ENCODE measurements around the gene IL4I1.

Gene IL4I1

GRCh38 chr19:49913720-49914119 is 17.0 kb upstream of the IL4I1 start:
- Histone ChIP-seq H3K4me3 (ENCODE audit: low read depth, low read length) (no peak overlapping the region), H3K4me1 (no peaks in the 10 kb centered on the region), H3K36me3 (peaks cover 90% of the 10 kb centered on the region), H3K27me3 (no peaks in the 10 kb centered on the region), H3K9me3 (no peaks in the 10 kb centered on the region)
- no peak for DNase-seq
- TF ChIP-seq CTCF (IDR thresholded peaks at IDR 0.05; ENCODE audit: low read depth, low read length): no peak

- H3K36me3 ChIP-seq: peaks cover 92% of the 10 kb centered on the region
- no peaks in the 10 kb centered on the region for H3K27me3 ChIP-seq
- H3K4me1 ChIP-seq: no peaks in the 10 kb centered on the region
- H3K4me3 ChIP-seq (ENCODE audit: low read depth, low read length): no peak overlapping the region
- TF ChIP-seq CTCF (IDR thresholded peaks at IDR 0.05; ENCODE audit: low read depth, low read length): no peak
- no peak for DNase-seq
- no peaks in the 10 kb centered on the region for H3K9me3 ChIP-seq
Observed at GRCh38 chr19:49912965-49913685, 16.4 kb upstream of the IL4I1 start.

- Histone ChIP-seq H3K9me3 (no peaks in the 10 kb centered on the region), H3K4me1 (no peaks in the 10 kb centered on the region), H3K4me3 (ENCODE audit: low read depth, low read length) (no peak overlapping the region), H3K36me3 (peaks cover 91% of the 10 kb centered on the region), H3K27me3 (no peaks in the 10 kb centered on the region)
- no peak for DNase-seq
- TF ChIP-seq CTCF (IDR thresholded peaks at IDR 0.05; ENCODE audit: low read depth, low read length): no peak
Observed at GRCh38 chr19:49911381-49912145, 14.9 kb upstream of the IL4I1 start.

GRCh38 chr19:49910179-49910578 is 13.5 kb upstream of the IL4I1 start:
- no peak for DNase-seq
- no peak for TF ChIP-seq CTCF (IDR thresholded peaks at IDR 0.05; ENCODE audit: low read depth, low read length)
- H3K9me3 ChIP-seq: no peaks in the 10 kb centered on the region
- no peaks in the 10 kb centered on the region for H3K4me1 ChIP-seq
- no peaks in the 10 kb centered on the region for H3K27me3 ChIP-seq
- no peak overlapping the region for H3K4me3 ChIP-seq (ENCODE audit: low read depth, low read length)
- peaks cover 87% of the 10 kb centered on the region for H3K36me3 ChIP-seq

GRCh38 chr19:49908480-49909420 is 12.1 kb upstream of the IL4I1 start:
- Histone ChIP-seq H3K9me3 (no peaks in the 10 kb centered on the region), H3K36me3 (peaks cover 75% of the 10 kb centered on the region)
- TF ChIP-seq CTCF (IDR thresholded peaks at IDR 0.05; ENCODE audit: low read depth, low read length): no peak

More at GRCh38 chr19:49908480-49909420, 12.1 kb upstream of the IL4I1 start:
- Histone ChIP-seq H3K4me1 (no peaks in the 10 kb centered on the region), H3K4me3 (ENCODE audit: low read depth, low read length) (no peak overlapping the region), H3K27me3 (no peaks in the 10 kb centered on the region)
- DNase-seq: no peak

All from BE2C (cell line).